H1 (cell line): Measurements from ENCODE around the gene KCTD3. TPM values are rescaled to one million over a fixed set of nuclear protein-coding genes. Genes with fewer than 3 reads are reported as not detected.

ENCODE experiments used
- BACH1 ChIP-seq: IDR thresholded peaks from 2 replicates; pipeline ENCODE4 v1.6.1; 2012; ENCODE audit warnings: low read length, improper control_type of control experiment
- RNF2 ChIP-seq: fragments of 200-900, 300-1000 bp; sonication (generic); IDR thresholded peaks from 2 replicates; pipeline ENCODE4 v1.7.1; 2016; ENCODE audit warnings: borderline replicate concordance, low read depth, mild to moderate bottlenecking, antibody characterized with exemption, low read length; ENCODE audit not compliant: poor library complexity, severe bottlenecking; ENCODE audit errors: missing control alignments
- polyA plus RNA-seq, 7 experiments: library from polyadenylated mRNA; depleted of rRNA in 3 of 7; stranded (reverse) in 5 of 7; unstranded in 2 of 7; fragments of >200 nt in 5 of 7; fragments of 200-250 nt in 2 of 7; gene quantifications; 1 replicate in 5 of 7; 2 replicates in 1 of 7; 4 replicates in 1 of 7; pipeline versions ENCODE4 v1.2.1 to v1.2.3, GENCODE V29; 2011 to 2013; ENCODE audit warnings: missing spikeins in 2 of 7, mixed read lengths in 2 of 7
- total RNA-seq: library from RNA; stranded (reverse); fragmentation: NEBNext Ultra II Directional; extraction: Animal tissue kit (Norgen Biotek cat#: 25700); gene quantifications from 2 replicates; pipeline ENCODE4 v1.2.1, GENCODE V29; 2021

The KCTD3 gene
- total and polyA plus RNA-seq, 2 of the 8 experiments (the other 6 are each of a cell fraction or from before 2014, with no cell fraction given) = 43.0 to 55.6 TPM

DNA sequence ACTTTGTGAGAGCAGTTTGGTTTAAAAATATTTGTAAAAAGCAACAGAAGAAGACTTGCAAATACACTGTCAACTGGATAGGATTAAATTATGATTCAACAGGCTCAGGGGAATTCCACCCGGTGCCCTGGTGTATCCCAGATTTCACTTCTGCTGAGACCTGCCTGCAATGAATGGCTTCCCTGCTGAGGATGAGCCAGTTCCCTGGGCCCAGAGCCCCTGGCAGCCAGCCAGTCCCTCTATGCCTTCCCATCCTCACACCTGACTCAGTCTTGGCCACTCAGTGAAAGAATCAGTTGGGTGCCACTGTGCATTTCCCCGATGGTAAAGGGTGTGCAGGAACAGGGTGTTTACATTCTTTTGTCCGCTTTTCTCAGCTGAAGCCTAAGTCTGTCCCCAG lies 64.4 kb downstream of the KCTD3 start (continued):
- TF ChIP-seq RNF2 (no peak), BACH1 (no peak)
